ENCODE data around the gene MYO1D.

Gene MYO1D

GRCh38 chr17:32819035-32819434 is 57.9 kb downstream of the MYO1D start:
- no peak for DNase-seq (ENCODE audit: low read depth)

GRCh38 chr17:32815460-32815859 is 61.5 kb downstream of the MYO1D start:
- no peak for DNase-seq (ENCODE audit: low read depth)

- DNase-seq (ENCODE audit: low read depth) = no peak
Observed at GRCh38 chr17:32814836-32815235, 62.1 kb downstream of the MYO1D start.

- DNase-seq (ENCODE audit: low read depth) = no peak
Observed at GRCh38 chr17:32813021-32813420, 63.9 kb downstream of the MYO1D start.

GRCh38 chr17:32810690-32811089 is 66.2 kb downstream of the MYO1D start:
- DNase-seq (ENCODE audit: low read depth) = no peak

- DNase-seq (ENCODE audit: low read depth) = no peak
Observed at GRCh38 chr17:32807577-32807976, 69.3 kb downstream of the MYO1D start.

GRCh38 chr17:32806646-32807045 is 70.3 kb downstream of the MYO1D start:
- no peak for DNase-seq (ENCODE audit: low read depth)

- no peak for DNase-seq (ENCODE audit: low read depth)
Observed at GRCh38 chr17:32805029-32805976, 71.6 kb downstream of the MYO1D start.

- DNase-seq (ENCODE audit: low read depth) = no peak
Observed at GRCh38 chr17:32803544-32803943, 73.4 kb downstream of the MYO1D start.

GRCh38 chr17:32802306-32802705 is 74.6 kb downstream of the MYO1D start:
- no peak for DNase-seq (ENCODE audit: low read depth)

- no peak for DNase-seq (ENCODE audit: low read depth)
Observed at GRCh38 chr17:32801641-32802040, 75.3 kb downstream of the MYO1D start.

- no peak for DNase-seq (ENCODE audit: low read depth)
Observed at GRCh38 chr17:32801193-32801592, 75.7 kb downstream of the MYO1D start.

GRCh38 chr17:32798938-32799337 is 78.0 kb downstream of the MYO1D start:
- no peak for DNase-seq (ENCODE audit: low read depth)

GRCh38 chr17:32795339-32795979 is 81.5 kb downstream of the MYO1D start:
- DNase-seq (ENCODE audit: low read depth) = no peak

GRCh38 chr17:32794533-32795246 is 82.2 kb downstream of the MYO1D start:
- DNase-seq (ENCODE audit: low read depth) = no peak

GRCh38 chr17:32793841-32794240 is 83.1 kb downstream of the MYO1D start:
- no peak for DNase-seq (ENCODE audit: low read depth)

GRCh38 chr17:32792207-32792606 is 84.7 kb downstream of the MYO1D start:
- no peak for DNase-seq (ENCODE audit: low read depth)

- DNase-seq (ENCODE audit: low read depth) = no peak
Observed at GRCh38 chr17:32786169-32786568, 90.8 kb downstream of the MYO1D start.

- DNase-seq (ENCODE audit: low read depth) = no peak
Observed at GRCh38 chr17:32784113-32784512, 92.8 kb downstream of the MYO1D start.

GRCh38 chr17:32783602-32784001 is 93.3 kb downstream of the MYO1D start:
- no peak for DNase-seq (ENCODE audit: low read depth)

- no peak for DNase-seq (ENCODE audit: low read depth)
Observed at GRCh38 chr17:32780721-32781120, 96.2 kb downstream of the MYO1D start.

- no peak for DNase-seq (ENCODE audit: low read depth)
Observed at GRCh38 chr17:32777922-32778321, 99.0 kb downstream of the MYO1D start.

GRCh38 chr17:32777436-32777835 is 99.5 kb downstream of the MYO1D start:
- DNase-seq (ENCODE audit: low read depth) = no peak
